Activated T-helper 1 cell treated with anti-CD3 and anti-CD28 coated beads, Interleukin-2, amount 50 U/mL, for 16 hours (primary cell): ENCODE results near the gene DCBLD1.
"Not testable (repeated sequence)": the region's sequence is repeated elsewhere in the genome, so short reads cannot be mapped to it uniquely, and the experiment has no call there.

ENCODE experiments used
- DNase-seq, 2 donors: peaks; one replicate each; pipeline ENCODE4 v3.0.0-alpha.2; 2020; ENCODE audit warnings: low read depth in 1 of 2, low spot score in 1 of 2

DCBLD1 gene

DNA sequence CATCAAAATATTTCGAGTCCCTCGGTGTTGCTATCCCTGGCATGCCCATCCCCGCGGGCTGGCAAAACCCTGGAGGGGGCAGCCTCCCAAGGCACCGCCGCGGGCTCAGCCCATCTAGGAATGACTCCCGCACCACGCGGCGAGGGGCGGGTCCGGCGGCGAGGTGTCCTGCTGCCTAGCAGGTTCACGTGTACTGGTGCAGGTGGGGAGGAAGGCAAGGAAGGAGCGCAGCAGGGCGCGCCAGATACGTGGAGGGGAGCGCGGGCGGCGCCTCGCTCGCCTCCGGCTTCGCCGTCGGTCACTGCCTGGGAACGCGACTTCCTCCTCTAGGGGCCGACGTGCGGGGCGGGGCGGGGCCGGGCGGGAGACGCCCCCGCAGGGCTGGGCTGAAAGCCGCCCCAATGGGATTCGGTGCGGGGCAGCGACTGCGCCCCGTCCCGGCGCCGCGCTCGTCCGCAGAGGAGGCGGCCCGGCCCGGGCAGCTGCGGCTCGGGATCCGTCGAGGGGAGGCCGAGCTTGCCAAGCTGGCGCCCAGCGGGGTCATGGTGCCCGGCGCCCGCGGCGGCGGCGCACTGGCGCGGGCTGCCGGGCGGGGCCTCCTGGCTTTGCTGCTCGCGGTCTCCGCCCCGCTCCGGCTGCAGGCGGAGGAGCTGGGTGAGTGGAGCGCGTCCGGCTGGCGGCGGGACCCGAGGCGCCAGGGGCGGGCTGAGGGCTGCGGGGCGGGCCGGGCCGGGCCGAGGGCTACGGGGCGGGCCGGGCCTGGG, at the start of gene DCBLD1:
TSS of gene DCBLD1 (plus strand) at position 435 of the 764 bp plus-strand sequence. CDS start at position 543, 108 bp downstream.
- peak in 1 of 2 donors; percentile 47 for DNase-seq

DNA sequence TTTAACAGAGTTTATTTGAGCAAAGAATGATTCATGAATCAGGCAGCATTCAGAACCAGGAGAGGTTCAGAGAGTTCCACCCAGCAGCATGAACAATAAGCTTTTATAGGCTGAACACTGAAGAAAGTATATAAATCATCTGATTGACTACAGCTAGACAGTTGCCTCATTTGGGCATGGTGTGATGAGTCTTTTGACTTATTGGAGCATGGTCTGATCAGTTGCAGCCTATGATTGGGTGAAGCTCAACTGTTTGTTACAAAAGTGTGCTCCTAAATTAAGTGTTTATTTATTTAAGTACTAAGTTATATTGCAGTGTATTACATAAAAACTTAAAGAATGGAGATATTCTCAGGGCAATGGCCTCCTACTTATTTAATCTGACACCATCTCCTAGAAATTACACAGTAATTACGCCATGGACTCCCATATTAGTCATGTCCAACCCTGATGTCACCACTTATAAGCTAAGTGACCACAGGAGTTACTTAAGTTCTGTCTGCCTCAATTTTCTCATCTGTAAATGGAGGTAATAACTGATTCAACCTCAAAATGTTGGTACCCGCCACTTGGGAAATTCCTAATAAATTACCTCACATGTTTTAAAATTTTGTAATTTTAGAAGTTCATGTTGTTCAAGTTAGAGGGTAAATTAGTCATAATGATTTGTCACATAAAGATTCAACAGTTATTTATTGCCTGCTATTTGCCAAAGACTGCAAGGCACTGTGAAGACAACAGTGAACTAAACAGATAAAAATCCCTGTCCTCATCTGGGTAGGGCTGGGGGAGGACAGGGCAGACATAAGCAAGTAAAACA, 41.6 kb upstream of the DCBLD1 start:
- DNase-seq, result no peak

DNA sequence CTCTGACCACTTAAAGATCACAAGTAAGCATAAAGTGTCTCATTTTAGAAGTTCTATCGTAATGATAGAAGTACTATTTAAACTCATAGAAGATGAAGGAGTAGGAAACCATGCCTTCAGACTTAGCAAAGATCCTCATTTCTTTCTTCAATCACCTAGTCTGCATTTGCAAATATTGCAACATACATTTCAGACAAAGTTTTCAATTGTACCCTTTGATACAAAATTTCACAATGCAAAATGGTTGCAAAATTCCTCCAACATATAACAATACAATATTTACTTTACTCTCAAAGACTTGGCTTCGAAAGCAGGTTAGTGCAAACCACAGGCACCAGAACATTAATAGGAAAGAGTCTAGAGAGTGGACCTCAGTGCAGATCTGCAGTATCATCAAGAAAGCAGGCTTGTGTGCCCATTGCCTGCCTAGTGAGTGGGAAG, 40.6 kb upstream of the DCBLD1 start:
- DNase-seq, result no peak

DNA sequence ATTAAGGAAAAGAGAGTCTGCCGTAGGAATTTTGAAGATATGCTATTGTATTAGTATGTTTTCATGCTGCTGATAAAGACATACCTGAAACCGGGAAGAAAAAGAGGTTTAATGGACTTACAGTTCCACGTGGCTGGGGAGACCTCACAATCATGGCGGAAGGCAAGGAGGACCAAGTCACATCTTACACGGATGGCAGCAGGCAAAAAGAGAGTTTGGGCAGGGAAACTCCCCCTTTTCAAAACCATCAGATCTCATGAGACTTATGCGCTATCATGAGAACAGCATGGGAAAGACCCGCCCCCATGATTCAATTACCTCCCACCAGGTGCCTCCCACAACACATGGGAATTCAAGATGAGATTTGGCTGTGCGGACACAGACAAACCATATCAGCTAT, 40.2 kb upstream of the DCBLD1 start:
- DNase-seq, result not testable (repeated sequence)

DNA sequence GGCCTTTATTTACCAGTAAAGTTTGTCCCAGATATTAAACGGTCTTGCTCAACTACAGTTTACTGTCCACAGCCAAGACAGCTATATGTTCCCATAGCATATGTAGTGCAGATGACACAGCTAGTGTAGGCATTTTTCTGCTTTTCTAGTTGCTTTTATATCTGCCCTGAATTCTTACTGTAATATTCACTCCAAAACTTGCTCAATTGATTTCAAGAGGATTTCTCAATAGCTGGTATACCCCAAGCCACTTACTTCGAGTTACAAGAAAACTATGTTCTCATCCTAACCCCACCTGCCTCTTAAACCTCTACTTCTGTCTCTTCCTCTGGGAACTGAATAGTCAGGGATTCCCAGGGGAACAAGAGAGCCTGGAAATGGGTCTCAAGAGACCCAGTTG, 37.9 kb upstream of the DCBLD1 start:
- no peak for DNase-seq

GRCh38 chr6:117446861-117447260, 35.6 kb upstream of the DCBLD1 start:
- DNase-seq, result no peak

- DNase-seq, result no peak
Observed at GRCh38 chr6:117448011-117448410, 34.5 kb upstream of the DCBLD1 start.

DNA sequence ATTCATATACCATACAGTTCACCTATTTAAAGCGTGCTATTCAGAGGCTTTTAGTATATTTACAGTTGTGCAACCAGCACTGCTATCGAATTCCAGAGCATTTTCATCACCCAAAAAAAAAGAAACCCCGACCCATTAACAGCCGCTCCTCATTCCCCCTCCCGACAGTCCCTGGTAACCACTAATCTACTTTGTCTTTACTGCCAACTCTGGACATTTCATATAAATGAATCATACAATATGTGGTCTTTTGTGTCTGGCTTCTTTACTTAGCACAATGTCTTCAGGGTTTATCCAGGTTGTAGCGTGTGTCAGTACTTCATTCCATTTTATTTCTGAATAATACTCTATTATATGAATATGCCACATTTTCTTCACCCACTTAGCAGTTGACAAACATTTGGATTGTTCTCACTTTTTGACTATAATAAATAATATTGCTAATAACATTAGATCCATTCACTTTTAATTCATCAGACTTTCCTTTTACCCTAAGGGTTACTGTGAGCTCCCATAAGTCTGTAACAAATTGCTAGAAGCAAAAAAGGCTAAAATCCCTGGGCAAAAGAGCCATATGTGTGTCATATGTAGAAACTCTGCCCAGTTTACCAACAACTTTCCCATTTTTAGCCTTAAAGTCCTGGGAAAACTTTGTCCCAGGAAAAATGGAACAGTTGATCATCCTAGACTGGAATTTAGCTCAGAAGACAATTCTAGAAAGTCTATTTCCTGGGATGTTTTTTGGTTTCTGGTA, 33.6 kb upstream of the DCBLD1 start:
- DNase-seq, result no peak

- no peak for DNase-seq
Observed at GRCh38 chr6:117449549-117450439, 32.7 kb upstream of the DCBLD1 start.

GRCh38 chr6:117451671-117452070, 30.8 kb upstream of the DCBLD1 start:
- no peak for DNase-seq

DNA sequence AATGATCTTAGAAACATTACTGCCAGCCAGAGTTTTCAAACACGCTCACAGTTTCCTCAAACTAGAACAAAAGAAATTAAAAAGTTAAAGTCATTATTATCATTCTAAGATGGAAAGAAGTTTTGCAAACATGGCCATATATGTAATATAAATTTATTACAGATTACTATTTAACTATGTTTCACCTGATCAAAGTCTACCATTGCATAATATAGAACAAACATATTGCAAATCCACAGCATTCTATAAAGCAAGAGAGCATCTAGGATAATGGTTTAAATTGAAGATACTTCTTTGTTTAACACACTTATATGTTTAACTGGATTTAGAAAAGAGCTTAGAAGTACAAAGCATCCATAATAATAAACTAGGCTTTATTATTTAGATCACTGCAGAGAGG, 26.2 kb upstream of the DCBLD1 start:
- DNase-seq, result no peak

GRCh38 chr6:117456998-117457397, 25.5 kb upstream of the DCBLD1 start:
- DNase-seq, result no peak

DNA sequence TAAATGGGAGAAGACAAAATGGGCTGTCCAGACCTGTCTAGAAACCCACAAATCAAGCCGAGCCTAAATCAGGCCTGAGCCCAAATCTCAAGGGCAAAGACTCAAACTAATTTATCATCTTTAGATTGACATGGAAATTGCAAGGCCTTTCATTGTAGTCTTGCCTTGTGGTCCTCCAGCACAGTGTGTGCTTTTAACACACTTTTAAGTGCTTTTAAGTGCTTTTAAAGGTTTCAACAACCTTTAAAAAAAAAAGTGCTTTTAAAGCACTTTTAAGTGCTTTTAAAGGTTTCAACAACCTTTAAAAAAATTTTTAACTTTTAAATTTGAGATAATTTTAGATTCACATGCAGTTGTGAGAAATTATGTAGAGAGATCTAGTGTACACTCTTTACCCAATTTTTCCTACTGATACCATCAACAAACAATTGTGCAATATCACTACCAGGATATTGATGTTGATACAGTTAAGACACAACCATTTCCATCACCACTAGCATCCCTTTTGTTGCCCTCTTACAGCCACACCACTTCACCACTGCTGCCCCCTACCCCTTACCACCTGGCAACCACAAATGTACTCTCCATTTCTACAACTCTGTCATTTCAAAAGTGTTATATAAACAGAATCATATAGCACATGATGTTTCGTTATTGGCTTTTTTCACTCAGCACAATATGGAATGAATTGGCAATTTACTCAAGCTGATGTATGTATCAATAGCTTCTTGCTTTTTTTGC, 23.1 kb upstream of the DCBLD1 start:
- no peak for DNase-seq

- DNase-seq, result no peak
Observed at GRCh38 chr6:117463762-117464665, 18.5 kb upstream of the DCBLD1 start.

GRCh38 chr6:117464700-117465099, 17.8 kb upstream of the DCBLD1 start:
- DNase-seq, result no peak

DNA sequence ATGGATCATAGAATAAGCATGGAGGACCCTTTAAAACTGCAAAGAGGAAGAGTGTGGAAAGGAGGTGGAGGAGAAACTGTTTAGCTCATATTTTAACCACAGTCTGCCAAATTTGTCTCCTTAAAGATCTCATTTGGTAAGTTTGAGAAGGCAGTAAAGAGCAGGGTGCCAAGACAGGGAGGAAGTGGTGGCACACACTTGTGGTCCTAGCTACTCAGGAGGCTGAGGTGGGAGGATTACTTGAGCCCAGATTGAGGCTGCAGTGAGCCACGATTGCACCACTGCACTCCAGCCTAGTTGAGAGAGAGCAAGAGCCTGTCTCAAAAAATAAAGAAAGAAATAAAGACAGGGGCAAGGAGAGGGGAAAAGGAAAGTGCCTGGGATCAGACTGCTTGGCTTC, 16.8 kb upstream of the DCBLD1 start:
- DNase-seq, result no peak

DNA sequence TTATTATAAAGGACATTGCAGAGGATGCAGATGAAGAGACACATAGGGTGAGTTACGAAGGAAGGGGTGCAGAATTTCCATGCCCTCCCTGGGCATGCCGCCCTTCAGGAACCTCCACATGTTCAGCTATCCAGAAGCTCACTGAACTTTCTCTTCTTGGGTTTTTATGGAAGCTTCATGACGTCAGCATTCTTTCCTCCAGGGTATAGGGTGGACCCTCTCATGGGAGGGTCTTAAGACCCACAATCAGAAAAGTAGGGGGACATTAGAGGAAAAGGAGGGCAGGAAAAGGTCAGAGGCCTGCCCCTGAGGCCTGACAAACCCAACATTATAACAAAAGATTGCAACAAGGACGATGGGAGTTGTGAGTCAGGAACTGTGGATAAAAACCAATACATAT, 14.6 kb upstream of the DCBLD1 start:
- DNase-seq, result no peak

DNA sequence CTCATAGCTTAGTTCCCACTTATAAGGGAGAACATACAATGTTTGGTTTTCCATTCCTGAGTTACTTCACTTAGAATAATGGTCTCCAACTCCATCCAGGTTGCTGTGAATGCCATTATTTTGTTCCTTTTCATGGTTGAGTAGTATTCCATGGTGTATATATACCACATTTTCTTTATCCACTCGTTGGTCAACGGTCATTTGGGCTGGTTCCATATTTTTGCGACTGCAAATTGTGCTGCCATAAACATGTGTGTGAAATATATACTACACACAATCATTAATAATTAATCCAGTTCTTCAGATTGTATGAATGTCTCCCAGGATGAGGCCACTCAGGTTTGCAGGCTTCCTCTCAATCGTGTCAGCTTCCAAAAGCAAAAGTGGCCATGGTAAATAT, 13.9 kb upstream of the DCBLD1 start:
- DNase-seq, result not testable (repeated sequence)

GRCh38 chr6:117469356-117469755, 13.1 kb upstream of the DCBLD1 start:
- DNase-seq, result no peak
